ENCODE measurements around the gene SP7.
A peak's percentile ranks its signal among the peaks of the same experiment; 100 is the strongest.

Gene SP7

GRCh38 chr12:53336181-53336681 lies at the start of gene SP7:
TSS of gene SP7 (minus strand) at chr12:53336354. CDS start at chr12:53335646, 708 bp downstream.
- H3K4me3 ChIP-seq (ENCODE audit: low read depth, low read length) = no peak within 1 kb of the TSS

GRCh38 chr12:53383258-53383657 lies 47.1 kb upstream of the SP7 start:
- TF ChIP-seq CTCF (IDR thresholded peaks at IDR 0.05; ENCODE audit: low read depth, low read length) = no peak
- peak overlapping the region; percentile 37 for H3K4me3 ChIP-seq (ENCODE audit: low read depth, low read length)

More at GRCh38 chr12:53336181-53336681, at the start of gene SP7:
- no peak for TF ChIP-seq CTCF (IDR thresholded peaks at IDR 0.05; ENCODE audit: low read depth, low read length)

- peak overlapping the region; percentile 53 for H3K4me3 ChIP-seq (ENCODE audit: low read depth, low read length)
- 0 out of 2 replicates have a peak, but pooled peaks have one; percentile 17 for TF ChIP-seq CTCF (IDR thresholded peaks at IDR 0.05; ENCODE audit: low read depth, low read length)
Observed at GRCh38 chr12:53381731-53382630, 45.8 kb upstream of the SP7 start.

- H3K4me3 ChIP-seq (ENCODE audit: low read depth, low read length) = peak overlapping the region; percentile 53
- no peak for TF ChIP-seq CTCF (IDR thresholded peaks at IDR 0.05; ENCODE audit: low read depth, low read length)
Observed at GRCh38 chr12:53380794-53381730, 44.9 kb upstream of the SP7 start.

GRCh38 chr12:53380104-53380793 lies 44.1 kb upstream of the SP7 start, which contains the start of gene SP1:
TSS of gene SP1 (plus strand) at chr12:53380176. CDS start at chr12:53380292, 116 bp downstream.
- H3K4me3 ChIP-seq (ENCODE audit: low read depth, low read length) = peak within 1 kb of the TSS; percentile 53
- TF ChIP-seq CTCF (IDR thresholded peaks at IDR 0.05; ENCODE audit: low read depth, low read length) = no peak

- TF ChIP-seq CTCF (IDR thresholded peaks at IDR 0.05; ENCODE audit: low read depth, low read length) = no peak
- peak overlapping the region; percentile 51 for H3K4me3 ChIP-seq (ENCODE audit: low read depth, low read length)
Observed at GRCh38 chr12:53379389-53380103, 43.4 kb upstream of the SP7 start.
